HepG2 (cell line): ENCODE results near the gene COQ4. TPM values are rescaled to one million over a fixed set of nuclear protein-coding genes. Genes with fewer than 3 reads are reported as not detected.

ENCODE experiments used
- ATAC-seq: fragments of 200-7000 bp; cut with Tn5 transposase; 3 replicates; pipeline ENCODE4 v1.9.1; 2020; ENCODE audit warnings: mild to moderate bottlenecking, moderate library complexity
- BruUV-seq: library from RNA; stranded (reverse); fragments of 400-500 nt; replicated peaks from 2 replicates; lab custom pipeline; 2021; lab: Mats Ljungman, UMichigan
- CTCF ChIA-PET: fragments of 300-600 bp; formaldehyde crosslinking; extraction: SDS; loops from one replicate; lab custom pipeline; 2021; ENCODE audit warnings: low total read pairs, inconsistent platforms, low intra/inter-chr PET ratio; lab: Yijun Ruan, JAX
- POLR2A ChIA-PET: fragments of 350-600 bp; sonication (Branson Sonifier 250); formaldehyde crosslinking; loops from one replicate; lab custom pipeline; 2020; ENCODE audit warnings: antibody characterized with exemption, inconsistent platforms; lab: Yijun Ruan, JAX
- DNase-seq: peaks from one replicate; pipeline ENCODE4 v3.0.0-alpha.2; 2015; ENCODE audit warnings: low spot score
- FAIRE-seq: peaks from 3 replicates; lab custom pipeline; 2011; peaks lifted over from hg19 to GRCh38; lab: Jason Lieb, UNC
- H2AFZ ChIP-seq: one replicate; pipeline ENCODE4 v1.6.1; 2011; ENCODE audit warnings: low read length, inconsistent platforms
- H3K27ac ChIP-seq: fragments of 300-600 bp; 3 replicates; pipeline ENCODE4 v1.8.0; 2011; ENCODE audit warnings: mixed run types, mild to moderate bottlenecking, mixed read lengths, low read length, inconsistent platforms; ENCODE audit not compliant: insufficient read depth; ENCODE audit errors: extremely low read length
- H3K27me3 ChIP-seq, 2 experiments: fragments of 200-600 bp in 1 of 2; 2 replicates in 1 of 2; 3 replicates in 1 of 2; pipeline versions ENCODE4 v1.6.0 to v1.8.0; 2011; ENCODE audit warnings: low read length in 2 of 2, mild to moderate bottlenecking in 2 of 2, moderate library complexity in 2 of 2, inconsistent platforms in 1 of 2; ENCODE audit not compliant: insufficient read depth in 2 of 2, control insufficient read depth in 1 of 2
- H3K36me3 ChIP-seq, 2 experiments: fragments of 200-600 bp in 1 of 2; replicated peaks in 1 of 2; 2 replicates in 1 of 2; 3 replicates in 1 of 2; pipeline versions ENCODE4 v1.5.1 to v1.8.0; 2011; ENCODE audit warnings: low read length in 2 of 2, inconsistent platforms in 1 of 2; ENCODE audit not compliant: insufficient read depth in 2 of 2, control insufficient read depth in 1 of 2
- H3K4me1 ChIP-seq: 2 replicates; pipeline ENCODE4 v1.5.1; 2012; ENCODE audit warnings: low read length, inconsistent platforms; ENCODE audit not compliant: insufficient read depth
- H3K4me2 ChIP-seq: 2 replicates; pipeline ENCODE4 v1.6.0; 2011; ENCODE audit warnings: low read depth, low read length, inconsistent platforms
- H3K4me3 ChIP-seq, 3 experiments: fragments of 200-600 bp in 1 of 3; sonication (generic), shearing (Covaris generic) in 1 of 3; replicated peaks in 1 of 3; 2 replicates each; pipeline ENCODE4 v1.5.1; 2011 to 2016; ENCODE audit warnings: low read length in 3 of 3, inconsistent platforms in 2 of 3, low read depth in 2 of 3, mild to moderate bottlenecking in 2 of 3, control low read depth in 1 of 3, mixed read lengths in 1 of 3; ENCODE audit not compliant: insufficient read depth in 1 of 3
- H3K79me2 ChIP-seq: one replicate; pipeline ENCODE4 v1.6.1; 2011; ENCODE audit warnings: low read length, inconsistent platforms; ENCODE audit not compliant: insufficient read depth
- H3K9ac ChIP-seq: 2 replicates; pipeline ENCODE4 v1.6.0; 2011; ENCODE audit warnings: mild to moderate bottlenecking, low read depth, low read length, inconsistent platforms; ENCODE audit not compliant: insufficient read depth
- H3K9me3 ChIP-seq: 2 replicates; pipeline ENCODE4 v1.5.1; 2012; ENCODE audit warnings: mild to moderate bottlenecking, low read length
- H4K20me1 ChIP-seq: 2 replicates; pipeline ENCODE4 v1.6.0; 2011; ENCODE audit warnings: inconsistent platforms, mild to moderate bottlenecking, low read length, moderate library complexity; ENCODE audit not compliant: insufficient read depth
- AHR ChIP-seq: IDR thresholded peaks from 2 replicates; pipeline ENCODE4 v1.6.1; 2018; ENCODE audit warnings: missing genetic modification reagents, missing compliant biosample characterization
- ATF5 ChIP-seq: sonication (generic); formaldehyde crosslinking; IDR thresholded peaks from 2 replicates; pipeline ENCODE4 v1.4.0; 2020; ENCODE audit warnings: mild to moderate bottlenecking, low read depth, missing genetic modification reagents
- CENPX ChIP-seq: sonication (generic); formaldehyde crosslinking; IDR thresholded peaks from 2 replicates; pipeline ENCODE4 v1.9.0; 2021; ENCODE audit warnings: mild to moderate bottlenecking, missing genetic modification reagents, moderate library complexity
- FOSL2 ChIP-seq: sonication (generic); formaldehyde crosslinking; IDR thresholded peaks from 2 replicates; pipeline ENCODE4 v1.4.0; 2020; ENCODE audit warnings: missing genetic modification reagents
- GLI4 ChIP-seq: sonication (generic); formaldehyde crosslinking; IDR thresholded peaks from 2 replicates; pipeline ENCODE4 v1.5.1; 2020; ENCODE audit warnings: missing genetic modification reagents, mild to moderate bottlenecking, moderate library complexity, borderline replicate concordance
- HIVEP1 ChIP-seq: sonication (generic); formaldehyde crosslinking; IDR thresholded peaks from 2 replicates; pipeline ENCODE4 v1.4.0; 2020; ENCODE audit warnings: mild to moderate bottlenecking, missing genetic modification reagents
- HNF4A ChIP-seq: sonication (generic); formaldehyde crosslinking; IDR thresholded peaks from 2 replicates; pipeline ENCODE4 v1.4.0; 2020; ENCODE audit warnings: missing genetic modification reagents
- NR2F6 ChIP-seq, 2 experiments: IDR thresholded peaks; 2 replicates each; pipeline ENCODE4 v1.6.1; 2016; ENCODE audit warnings: antibody characterized with exemption in 1 of 2, mild to moderate bottlenecking in 1 of 2
- PHF20 ChIP-seq: sonication (generic); formaldehyde crosslinking; IDR thresholded peaks from 2 replicates; pipeline ENCODE4 v1.5.0; 2020; ENCODE audit warnings: mild to moderate bottlenecking, missing genetic modification reagents
- RFX5 ChIP-seq: IDR thresholded peaks from 2 replicates; pipeline ENCODE4 v1.6.1; 2011; ENCODE audit warnings: low read depth, low read length, improper control_type of control experiment
- SP4 ChIP-seq: sonication (generic); formaldehyde crosslinking; IDR thresholded peaks from 2 replicates; pipeline ENCODE4 v1.8.1; 2023; ENCODE audit warnings: mild to moderate bottlenecking, missing genetic modification reagents
- TAF1 ChIP-seq: sonication (generic); formaldehyde crosslinking; IDR thresholded peaks from 2 replicates; pipeline ENCODE4 v1.4.0; 2020; ENCODE audit warnings: missing genetic modification reagents
- ZMYM3 ChIP-seq: sonication (generic); formaldehyde crosslinking; IDR thresholded peaks from 2 replicates; pipeline ENCODE4 v1.5.1; 2020; ENCODE audit warnings: mild to moderate bottlenecking, missing genetic modification reagents
- ZNF121 ChIP-seq: sonication (generic); formaldehyde crosslinking; IDR thresholded peaks from 2 replicates; pipeline ENCODE4 v1.5.0; 2020; ENCODE audit warnings: mild to moderate bottlenecking, missing genetic modification reagents
- ZNF556 ChIP-seq: sonication (generic); formaldehyde crosslinking; IDR thresholded peaks from 2 replicates; pipeline ENCODE4 v1.4.0; 2020; ENCODE audit warnings: mild to moderate bottlenecking, missing genetic modification reagents, borderline replicate concordance
- ZNF564 ChIP-seq: sonication (generic); formaldehyde crosslinking; IDR thresholded peaks from 2 replicates; pipeline ENCODE4 v1.8.1; 2023; ENCODE audit warnings: mild to moderate bottlenecking, missing genetic modification reagents
- ZNF629 ChIP-seq: sonication (generic); formaldehyde crosslinking; conservative IDR thresholded peaks from 2 replicates; pipeline ENCODE4 v1.5.0; 2020; ENCODE audit warnings: missing genetic modification reagents
- ZNF770 ChIP-seq: sonication (generic); formaldehyde crosslinking; IDR thresholded peaks from 2 replicates; pipeline ENCODE4 v1.5.0; 2020; ENCODE audit warnings: mild to moderate bottlenecking, missing genetic modification reagents
- WGBS: methylation state at CpG from one replicate; pipeline ENCODE4 v1.1.6; 2017; ENCODE audit warnings: low lambda C conversion rate; 5-methylcytosine and 5-hydroxymethylcytosine counted together
- in situ Hi-C: cut with HindIII; loops from 2 replicates; pipeline ENCODE4 v1.10.0; 2017; ENCODE audit warnings: low pct_unique_long_range_greater_than_20kb; ENCODE audit not compliant: extremely low pct_ligation_motif_present
- intact Hi-C: fragments of 100-400 bp; cut with micrococcal nuclease; formaldehyde crosslinking; loops from one replicate; pipeline ENCODE4 v1.10.0; 2022; ENCODE audit not compliant: unreplicated experiment
- polyA plus RNA-seq, 8 experiments: library from polyadenylated mRNA; depleted of rRNA in 3 of 8; stranded (reverse) in 7 of 8; unstranded in 1 of 8; fragments of >200 nt; fragmentation: Illumina TruSeq in 4 of 8; extraction: Trizol in 4 of 8; gene quantifications; 2 replicates each; pipeline versions ENCODE4 v1.2.1 to v1.2.3, GENCODE V29; 2011 to 2016; ENCODE audit warnings: low read depth in 4 of 8, missing spikeins in 1 of 8, mixed read lengths in 1 of 8; ENCODE audit not compliant: insufficient read depth in 1 of 8
- total RNA-seq, 5 experiments: library from RNA; depleted of rRNA; stranded (reverse); fragments of >200 nt; fragmentation: Illumina TruSeq; extraction: Trizol; gene quantifications; 2 replicates each; pipeline ENCODE4 v1.2.3, GENCODE V29; 2016; ENCODE audit warnings: low read depth in 1 of 5
- TF ChIP-seq, protein P1 (sequence below): IDR thresholded peaks from 2 replicates; pipeline ENCODE4 v1.6.1; 2016; ENCODE audit warnings: low read depth, borderline replicate concordance

COQ4 gene
- total and polyA plus RNA-seq, 2 of the 13 experiments (the other 11 are each of a cell fraction or from before 2014, with no cell fraction given): 26.1 to 36.0 TPM

DNA sequence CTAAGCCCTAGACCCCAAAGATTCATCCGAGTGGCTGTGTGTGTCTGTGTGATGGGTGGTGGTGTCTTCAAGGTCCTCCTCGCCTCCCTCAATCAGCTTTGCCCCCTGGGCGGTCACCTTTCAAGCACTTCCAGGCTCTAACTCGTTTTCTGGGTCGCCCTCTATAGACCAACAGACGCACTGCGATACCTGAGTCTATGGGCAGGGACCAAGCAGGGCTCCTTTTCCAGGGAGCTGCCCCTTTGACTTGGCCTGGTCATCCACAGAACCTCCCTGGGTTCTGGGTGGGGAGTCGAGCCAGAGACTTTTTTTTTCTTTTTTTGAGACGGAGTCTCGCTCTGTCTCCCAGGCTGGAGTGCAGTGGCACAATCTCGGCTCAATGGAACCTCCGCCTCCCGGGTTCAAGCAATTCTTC, 18.8 kb downstream of the COQ4 start (continued):
- TF ChIP-seq ATF5 (no peak), ZMYM3 (CRISPR knock-in tag) (0 out of 2 replicates have a peak, but pooled peaks have one; percentile 24), ZNF556 (CRISPR knock-in tag) (0 out of 2 replicates have a peak, but pooled peaks have one; percentile 33), ZNF629 (CRISPR knock-in tag) (0 out of 2 replicates have a peak, but pooled peaks have one; percentile 20), AHR (CRISPR knock-in tag) (no peak), NR2F6 (IDR thresholded peaks at IDR 0.05) (0 out of 2 replicates have a peak, but pooled peaks have one; percentile 5), NR2F6 (CRISPR knock-in tag; IDR thresholded peaks at IDR 0.05) (peak; percentile 55)
- TF ChIP-seq, protein P1, sequence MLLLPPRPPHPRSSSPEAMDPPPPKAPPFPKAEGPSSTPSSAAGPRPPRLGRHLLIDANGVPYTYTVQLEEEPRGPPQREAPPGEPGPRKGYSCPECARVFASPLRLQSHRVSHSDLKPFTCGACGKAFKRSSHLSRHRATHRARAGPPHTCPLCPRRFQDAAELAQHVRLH: 0 out of 2 replicates have a peak, but pooled peaks have one; percentile 15

DNA sequence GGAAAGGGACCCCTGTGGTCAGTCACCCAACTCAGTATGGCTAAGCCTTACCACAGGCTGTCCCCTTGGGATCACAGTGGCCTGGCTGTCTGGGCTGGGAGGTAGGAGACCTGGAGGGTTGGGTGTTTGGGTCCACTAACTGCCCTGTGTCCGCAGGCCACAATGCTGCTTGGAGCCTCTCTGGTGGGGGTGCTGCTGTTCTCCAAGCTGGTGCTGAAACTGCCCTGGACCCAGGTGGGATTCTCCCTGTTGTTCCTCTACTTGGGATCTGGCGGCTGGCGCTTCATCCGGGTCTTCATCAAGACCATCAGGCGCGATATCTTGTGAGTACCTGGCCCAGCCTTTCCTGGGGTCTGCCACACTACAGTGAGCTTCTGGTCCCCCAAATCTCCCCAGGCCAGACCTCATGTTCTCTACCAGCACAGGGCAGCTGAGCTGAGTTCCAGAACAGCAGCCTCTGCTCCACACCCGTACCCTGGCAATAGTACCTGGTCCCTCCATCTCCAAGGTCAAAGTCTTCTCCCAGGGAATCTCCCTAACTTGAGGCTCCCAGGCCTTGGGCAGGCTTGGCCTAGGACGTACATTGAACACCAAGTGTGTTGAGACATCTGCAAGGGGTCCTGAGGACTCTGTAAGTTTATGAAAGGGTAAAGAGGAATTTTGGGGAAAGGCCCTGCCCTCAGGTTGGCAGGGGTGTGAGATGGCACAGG, 20.5 kb downstream of the COQ4 start:
- BruUV-seq: no TSS peak

More for the DNA sequence above, 20.5 kb downstream of the COQ4 start:
- POLR2A ChIA-PET: no interaction called here
- no peaks in the 10 kb centered on the region for H4K20me1 ChIP-seq
- ATAC-seq: no peak
- in situ Hi-C loops (loop anchor here (5.0 kb wide), 1 partner anchor 46 kb away; no protein-coding TSS in a partner anchor), intact Hi-C loops (no loop called here)
- 100% methylated on average over 2 of the region's 8 CpGs for WGBS
- DNase-seq: no peak
- no peak overlapping the region for H3K4me2 ChIP-seq
- FAIRE-seq: no peak
- H3K4me1 ChIP-seq: peaks cover 19% of the 10 kb centered on the region
- TF ChIP-seq GLI4 (CRISPR knock-in tag) (no peak), TAF1 (CRISPR knock-in tag) (no peak), HNF4A (CRISPR knock-in tag) (no peak), CENPX (no peak), ZNF564 (CRISPR knock-in tag) (no peak), SP4 (CRISPR knock-in tag) (no peak), RFX5 (no peak), ZNF121 (CRISPR knock-in tag) (no peak), PHF20 (CRISPR knock-in tag) (no peak), ZNF770 (CRISPR knock-in tag) (no peak), HIVEP1 (no peak), FOSL2 (CRISPR knock-in tag) (no peak)
- H3K4me3 ChIP-seq: no peak overlapping the region
- H3K27ac ChIP-seq: no peak overlapping the region
- no peaks in the 10 kb centered on the region for H3K9me3 ChIP-seq
- H3K36me3 ChIP-seq: peaks cover 15 to 35% of the 10 kb centered on the region in 2 experiments; a peak in 4 of 5 replicates
- H2AFZ ChIP-seq: no peak overlapping the region
- no peak overlapping the region for H3K9ac ChIP-seq
- H3K79me2 ChIP-seq: no peaks in the 10 kb centered on the region
- CTCF ChIA-PET: no interaction called here
- H3K27me3 ChIP-seq: no peaks in the 10 kb centered on the region
